Measurements from ENCODE around the gene CAND2. TPM values are rescaled to one million over a fixed set of nuclear protein-coding genes. Genes with fewer than 3 reads are reported as not detected.

CAND2 gene
- total and polyA plus RNA-seq, 3 donors from 2014 or later: 38.0 to 128 (median 118) TPM

DNA sequence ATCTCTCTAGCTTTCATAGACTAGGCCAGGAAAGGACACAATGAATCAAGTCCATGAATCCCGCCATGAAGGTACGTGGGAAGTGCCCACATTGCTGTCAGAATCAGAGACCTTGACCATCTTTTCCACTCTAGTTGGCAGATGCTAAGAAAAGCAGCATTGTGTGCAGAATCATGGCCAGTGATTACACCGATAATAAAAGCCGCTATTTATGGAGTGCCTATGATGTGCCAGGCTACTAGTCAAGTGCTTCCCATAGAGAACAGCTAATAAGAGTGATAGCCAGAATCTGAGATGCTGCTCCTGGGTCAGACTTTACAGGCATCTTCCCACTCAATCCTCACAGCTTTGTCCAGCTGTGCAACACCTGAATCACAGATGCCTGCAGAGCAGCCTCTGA lies 58.1 kb downstream of the CAND2 start:
- Histone ChIP-seq H3K27ac (no peak overlapping the region), H3K4me3 (no peak overlapping the region), H3K9me3 (no peaks in the 10 kb centered on the region), H3K27me3 (no peaks in the 10 kb centered on the region), H3K4me1 (peaks cover 17% of the 10 kb centered on the region), H3K36me3 (ENCODE audit: low read depth, missing control alignments) (no peaks in the 10 kb centered on the region)
- intact Hi-C loops (cut with DNase I; ENCODE audit: low total_unique reads): no loop called here
- TF ChIP-seq POLR2A (IDR thresholded peaks at IDR 0.05): no peak
- no peak for TF ChIP-seq CTCF (IDR thresholded peaks at IDR 0.05)
- peak; percentile 78 for DNase-seq
- WGBS, 2 donors: 51 to 86% methylated on average over 3 to 4 of the region's 4 CpGs

DNA sequence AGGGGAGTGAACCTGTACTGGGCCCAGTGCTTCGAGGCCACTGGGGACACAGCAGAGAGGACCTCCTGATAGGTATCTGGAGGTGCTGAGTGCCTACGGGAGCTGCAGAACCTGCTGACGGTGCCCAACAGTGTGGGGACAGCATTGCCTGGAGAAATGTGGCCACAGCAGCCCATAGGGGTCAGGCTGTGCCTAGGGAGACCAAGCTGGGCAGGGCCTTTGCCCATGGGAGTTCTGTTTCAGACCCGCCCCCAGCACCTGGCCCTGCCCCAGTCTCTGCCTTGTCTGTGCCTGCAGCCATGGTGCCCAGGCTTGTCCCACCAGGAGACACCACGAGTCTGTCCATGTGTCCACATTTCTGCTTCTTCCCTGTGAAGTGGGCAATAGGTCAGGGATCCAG lies 60.1 kb downstream of the CAND2 start:
- Histone ChIP-seq H3K4me1 (peaks cover 17% of the 10 kb centered on the region), H3K27ac (no peak overlapping the region), H3K4me3 (no peak overlapping the region), H3K9me3 (no peaks in the 10 kb centered on the region), H3K36me3 (ENCODE audit: low read depth, missing control alignments) (no peaks in the 10 kb centered on the region), H3K27me3 (no peaks in the 10 kb centered on the region)
- DNase-seq: no peak
- intact Hi-C loops (cut with DNase I; ENCODE audit: low total_unique reads): no loop called here
- TF ChIP-seq CTCF (IDR thresholded peaks at IDR 0.05) (no peak), POLR2A (IDR thresholded peaks at IDR 0.05) (no peak)
- 86 to 94% methylated on average over 5 of the region's 5 CpGs for WGBS, 2 donors

GRCh38 chr3:12859840-12860239 lies 63.4 kb downstream of the CAND2 start:
- intact Hi-C loops (cut with DNase I; ENCODE audit: low total_unique reads): no loop called here
- TF ChIP-seq CTCF (IDR thresholded peaks at IDR 0.05): no peak
- no peak for TF ChIP-seq POLR2A (IDR thresholded peaks at IDR 0.05)

GRCh38 chr3:12861611-12862010 lies 65.1 kb downstream of the CAND2 start:
- Histone ChIP-seq H3K27me3 (no peaks in the 10 kb centered on the region), H3K4me3 (no peak overlapping the region), H3K4me1 (no peaks in the 10 kb centered on the region), H3K36me3 (ENCODE audit: low read depth, missing control alignments) (no peaks in the 10 kb centered on the region), H3K9me3 (no peaks in the 10 kb centered on the region), H3K27ac (no peak overlapping the region)
- DNase-seq: no peak
- 88 to 89% methylated on average over 5 of the region's 5 CpGs for WGBS, 2 donors
- intact Hi-C loops (cut with DNase I; ENCODE audit: low total_unique reads): no loop called here
- TF ChIP-seq CTCF (IDR thresholded peaks at IDR 0.05): no peak
- no peak for TF ChIP-seq POLR2A (IDR thresholded peaks at IDR 0.05)

More at GRCh38 chr3:12859840-12860239, 63.4 kb downstream of the CAND2 start:
- no peaks in the 10 kb centered on the region for H3K27me3 ChIP-seq
- no peak for DNase-seq
- no peaks in the 10 kb centered on the region for H3K9me3 ChIP-seq
- H3K4me1 ChIP-seq: peaks cover 2% of the 10 kb centered on the region
- 85 to 86% methylated on average over 7 of the region's 7 CpGs for WGBS, 2 donors
- H3K36me3 ChIP-seq (ENCODE audit: low read depth, missing control alignments): no peaks in the 10 kb centered on the region
- H3K27ac ChIP-seq: no peak overlapping the region
- no peak overlapping the region for H3K4me3 ChIP-seq

GRCh38 chr3:12862387-12862786 lies 65.9 kb downstream of the CAND2 start:
- intact Hi-C loops (cut with DNase I; ENCODE audit: low total_unique reads): no loop called here

More at GRCh38 chr3:12862387-12862786, 65.9 kb downstream of the CAND2 start:
- no peak overlapping the region for H3K4me3 ChIP-seq
- TF ChIP-seq POLR2A (IDR thresholded peaks at IDR 0.05) (no peak), CTCF (IDR thresholded peaks at IDR 0.05) (no peak)
- H3K9me3 ChIP-seq: no peaks in the 10 kb centered on the region
- 95% methylated on average over 8 of the region's 8 CpGs for WGBS, 2 donors
- no peak overlapping the region for H3K27ac ChIP-seq
- H3K4me1 ChIP-seq: no peaks in the 10 kb centered on the region
- H3K36me3 ChIP-seq (ENCODE audit: low read depth, missing control alignments): no peaks in the 10 kb centered on the region
- no peak for DNase-seq
- H3K27me3 ChIP-seq: no peaks in the 10 kb centered on the region

Data from testis (tissue), 3 donors.